Transverse colon (tissue), 4 donors: ENCODE results near the gene DDX51.

Experiments used
- CTCF ChIP-seq, 5 experiments: fragments of 200-600 bp in 3 of 5; fragments of 450-650 bp in 2 of 5; sonication (generic) in 3 of 5; IDR thresholded peaks; 1 replicate in 2 of 5; 2 replicates in 3 of 5; pipeline ENCODE4 v1.5.1; 2016 to 2017; ENCODE audit warnings: antibody characterized with exemption in 5 of 5, inconsistent platforms in 3 of 5, mild to moderate bottlenecking in 2 of 5, moderate library complexity in 1 of 5
- EP300 ChIP-seq: sonication (generic); formaldehyde crosslinking; IDR thresholded peaks from one replicate; pipeline ENCODE4 v1.6.1; 2017; ENCODE audit warnings: antibody characterized with exemption, low read depth
- POLR2A ChIP-seq: fragments of 450-650 bp; IDR thresholded peaks from one replicate; pipeline ENCODE4 v1.6.1; 2016; ENCODE audit warnings: antibody characterized with exemption, mild to moderate bottlenecking, moderate library complexity
- POLR2AphosphoS5 ChIP-seq, 3 donors: sonication (generic); formaldehyde crosslinking; IDR thresholded peaks; one replicate each; pipeline ENCODE4 v1.6.1; 2016; ENCODE audit warnings: antibody characterized with exemption in 3 of 3

GRCh38 chr12:132127041-132127440 lies 17.1 kb downstream of the DDX51 start:
- TF ChIP-seq CTCF (IDR thresholded peaks at IDR 0.05) (no peak), POLR2A (no peak), EP300 (no peak), POLR2AphosphoS5 (IDR thresholded peaks at IDR 0.05) (no peak)
